Liver (tissue), 3 donors: ENCODE data around the gene DAB1.

ENCODE experiments used
- CTCF ChIP-seq: fragments of 150-350 bp; IDR thresholded peaks from 2 replicates; pipeline ENCODE4 v1.5.1; 2017; ENCODE audit warnings: improper control_type of control experiment, low read depth, low read length; ENCODE audit not compliant: missing input control
- HNF4A ChIP-seq, 2 donors: conservative IDR thresholded peaks; 2 replicates each; pipeline ENCODE4 v1.6.1; 2016; ENCODE audit warnings: antibody characterized with exemption in 2 of 2, mild to moderate bottlenecking in 2 of 2
- JUND ChIP-seq, 2 donors: IDR thresholded peaks; 2 replicates each; pipeline ENCODE4 v1.6.1; 2016; ENCODE audit warnings: antibody characterized with exemption in 2 of 2
- MAX ChIP-seq: IDR thresholded peaks from 2 replicates; pipeline ENCODE4 v1.6.1; 2016; ENCODE audit warnings: antibody characterized with exemption
- RAD21 ChIP-seq, 2 donors: IDR thresholded peaks; 2 replicates each; pipeline ENCODE4 v1.6.1; 2016; ENCODE audit warnings: antibody characterized with exemption in 2 of 2, mild to moderate bottlenecking in 2 of 2
- REST ChIP-seq: IDR thresholded peaks from 2 replicates; pipeline ENCODE4 v1.6.1; 2016; ENCODE audit warnings: antibody characterized with exemption, mild to moderate bottlenecking
- SP1 ChIP-seq: IDR thresholded peaks from 2 replicates; pipeline ENCODE4 v1.6.1; 2018; ENCODE audit warnings: antibody characterized with exemption, mild to moderate bottlenecking
- ZBTB33 ChIP-seq: IDR thresholded peaks from 2 replicates; pipeline ENCODE4 v1.6.1; 2016; ENCODE audit warnings: antibody characterized with exemption
- donor health status: healthy.
- donor health status: healthy.

GRCh38 chr1:57443004-57443403 lies 19.1 kb upstream of the DAB1 start:
- TF ChIP-seq JUND (IDR thresholded peaks at IDR 0.05) (no peak), MAX (no peak), HNF4A (conservative IDR thresholded peaks at IDR 0.05) (no peak), ZBTB33 (no peak), RAD21 (IDR thresholded peaks at IDR 0.05) (no peak), CTCF (no peak), REST (no peak), SP1 (no peak)
